Measurements from ENCODE around the gene KIAA1671.

Gene KIAA1671

DNA sequence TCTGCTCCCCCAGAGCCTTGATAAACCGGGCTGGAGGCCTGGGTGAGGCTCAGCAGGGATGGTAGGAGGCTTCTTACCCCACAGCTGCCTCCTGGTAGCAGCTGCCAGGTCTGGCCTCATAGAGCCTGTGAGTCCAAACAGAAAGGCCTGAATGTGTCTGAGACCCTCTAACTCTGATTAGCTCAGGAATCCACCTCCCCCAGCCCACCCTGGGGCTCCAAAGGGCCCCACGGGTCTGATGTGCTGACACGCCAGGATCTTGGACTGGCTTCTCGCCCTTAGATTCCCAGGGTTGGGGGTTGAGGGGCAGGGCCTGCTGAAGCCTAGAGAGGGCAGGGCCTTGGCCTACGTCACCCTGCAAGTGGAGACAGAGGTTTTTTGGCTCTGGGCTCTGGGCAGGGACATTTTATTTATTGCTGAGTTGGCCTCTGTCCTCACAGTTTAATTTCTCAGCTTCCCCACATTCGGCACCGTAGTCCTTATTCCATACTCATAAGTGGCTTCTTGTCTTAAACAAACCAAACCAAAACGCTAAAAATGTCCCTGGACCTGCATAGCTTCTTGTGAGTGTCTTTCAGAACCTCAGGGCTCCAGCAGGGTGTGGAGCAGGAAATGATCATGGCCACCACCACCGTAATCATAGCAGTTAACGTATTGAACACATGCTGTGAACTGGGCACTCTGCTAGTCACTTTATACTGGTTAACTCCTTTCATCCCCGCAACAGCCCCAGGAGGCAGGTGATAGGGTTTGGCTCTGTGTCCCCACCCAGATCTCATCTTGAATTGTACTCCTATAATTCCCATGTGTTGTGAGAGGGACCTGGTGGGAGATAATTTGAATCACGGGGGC, 25.1 kb downstream of the KIAA1671 start:
- ChIA-PET POLR2A (ENCODE audit: low non-redundant PET) (no interaction called here), CTCF (no interaction called here)
- DNase-seq (ENCODE audit: low spot score): no peak
- TF ChIP-seq, protein P1, sequence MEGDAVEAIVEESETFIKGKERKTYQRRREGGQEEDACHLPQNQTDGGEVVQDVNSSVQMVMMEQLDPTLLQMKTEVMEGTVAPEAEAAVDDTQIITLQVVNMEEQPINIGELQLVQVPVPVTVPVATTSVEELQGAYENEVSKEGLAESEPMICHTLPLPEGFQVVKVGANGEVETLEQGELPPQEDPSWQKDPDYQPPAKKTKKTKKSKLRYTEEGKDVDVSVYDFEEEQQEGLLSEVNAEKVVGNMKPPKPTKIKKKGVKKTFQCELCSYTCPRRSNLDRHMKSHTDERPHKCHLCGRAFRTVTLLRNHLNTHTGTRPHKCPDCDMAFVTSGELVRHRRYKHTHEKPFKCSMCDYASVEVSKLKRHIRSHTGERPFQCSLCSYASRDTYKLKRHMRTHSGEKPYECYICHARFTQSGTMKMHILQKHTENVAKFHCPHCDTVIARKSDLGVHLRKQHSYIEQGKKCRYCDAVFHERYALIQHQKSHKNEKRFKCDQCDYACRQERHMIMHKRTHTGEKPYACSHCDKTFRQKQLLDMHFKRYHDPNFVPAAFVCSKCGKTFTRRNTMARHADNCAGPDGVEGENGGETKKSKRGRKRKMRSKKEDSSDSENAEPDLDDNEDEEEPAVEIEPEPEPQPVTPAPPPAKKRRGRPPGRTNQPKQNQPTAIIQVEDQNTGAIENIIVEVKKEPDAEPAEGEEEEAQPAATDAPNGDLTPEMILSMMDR (conservative IDR thresholded peaks at IDR 0.05; ENCODE audit: low read depth): no peak
- H3K27ac ChIP-seq: peak overlapping the region; percentile 99

DNA sequence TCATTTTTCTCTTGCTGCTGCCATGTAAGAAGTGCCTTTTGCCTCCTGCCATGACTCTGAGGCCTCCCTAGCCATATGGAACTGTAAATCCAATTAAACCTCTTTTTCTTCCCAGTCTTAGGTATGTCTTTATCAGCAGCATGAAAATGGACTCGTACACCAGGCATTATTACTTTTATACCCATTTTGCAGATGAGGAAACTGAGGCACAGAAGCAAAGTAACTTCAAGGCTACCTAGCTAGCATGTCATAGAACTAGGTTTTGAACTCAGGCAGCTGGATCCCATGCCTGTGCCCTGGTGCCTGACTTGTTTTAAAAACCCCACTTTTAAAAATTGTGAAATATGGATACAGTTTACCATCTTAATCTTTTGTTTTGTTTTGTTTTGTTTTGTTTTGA, 25.8 kb downstream of the KIAA1671 start:
- TF ChIP-seq, protein P1 (conservative IDR thresholded peaks at IDR 0.05; ENCODE audit: low read depth): no peak
- ChIA-PET CTCF (no interaction called here), POLR2A (ENCODE audit: low non-redundant PET) (interaction anchor here (0.7 kb wide), 1 partner anchor 135 kb away, joined by 4 read pairs; no protein-coding TSS in a partner anchor)
- no peak for DNase-seq (ENCODE audit: low spot score)
- H3K27ac ChIP-seq: peak overlapping the region; percentile 99

DNA sequence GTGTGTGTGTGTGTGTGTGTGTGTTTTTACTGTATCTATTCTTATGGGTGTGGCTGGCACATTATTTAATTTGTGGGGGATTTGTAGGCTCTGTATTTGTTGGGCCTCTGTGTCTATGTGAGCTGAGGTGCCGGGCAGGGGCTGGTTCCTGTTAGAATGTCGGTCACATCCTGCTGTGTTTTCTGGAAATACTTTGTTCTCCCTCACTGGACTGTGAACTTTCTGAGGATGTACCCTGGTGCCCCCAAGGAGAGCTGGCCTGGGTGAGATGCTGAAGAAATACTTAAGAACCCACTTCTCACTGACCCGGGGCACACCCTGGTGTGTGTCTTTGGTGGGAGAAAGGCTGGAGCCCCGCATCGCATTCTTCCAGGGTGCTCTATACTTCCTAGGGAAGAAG, 28.6 kb downstream of the KIAA1671 start:
- TF ChIP-seq, protein P1 (conservative IDR thresholded peaks at IDR 0.05; ENCODE audit: low read depth): no peak
- POLR2A ChIA-PET (ENCODE audit: low non-redundant PET): no interaction called here
- no peak for DNase-seq (ENCODE audit: low spot score)
- peak overlapping the region; percentile 76 for H3K27ac ChIP-seq
- CTCF ChIA-PET: no interaction called here

DNA sequence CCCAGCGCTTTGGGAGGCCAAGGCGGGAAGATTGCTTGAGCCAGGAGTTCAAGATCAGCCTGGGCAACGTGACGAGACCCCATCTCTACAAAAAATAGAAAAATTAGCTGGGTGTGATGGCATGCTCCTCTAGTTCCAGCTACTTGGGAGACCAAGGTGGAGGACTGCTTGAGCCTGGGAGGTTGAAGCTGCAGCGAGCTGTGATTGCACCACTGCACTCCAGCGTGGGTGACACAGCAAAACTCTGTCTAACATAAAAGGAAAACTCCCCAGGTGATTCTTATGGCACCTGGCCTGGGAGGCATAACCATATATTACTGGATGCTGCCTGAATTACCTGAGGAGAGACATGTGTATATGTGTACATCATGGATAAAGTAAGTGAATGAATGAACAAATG, 29.1 kb downstream of the KIAA1671 start:
- CTCF ChIA-PET: no interaction called here
- TF ChIP-seq, protein P1 (conservative IDR thresholded peaks at IDR 0.05; ENCODE audit: low read depth): no peak
- POLR2A ChIA-PET (ENCODE audit: low non-redundant PET): no interaction called here
- DNase-seq (ENCODE audit: low spot score): no peak
- H3K27ac ChIP-seq: peak overlapping the region; percentile 76

DNA sequence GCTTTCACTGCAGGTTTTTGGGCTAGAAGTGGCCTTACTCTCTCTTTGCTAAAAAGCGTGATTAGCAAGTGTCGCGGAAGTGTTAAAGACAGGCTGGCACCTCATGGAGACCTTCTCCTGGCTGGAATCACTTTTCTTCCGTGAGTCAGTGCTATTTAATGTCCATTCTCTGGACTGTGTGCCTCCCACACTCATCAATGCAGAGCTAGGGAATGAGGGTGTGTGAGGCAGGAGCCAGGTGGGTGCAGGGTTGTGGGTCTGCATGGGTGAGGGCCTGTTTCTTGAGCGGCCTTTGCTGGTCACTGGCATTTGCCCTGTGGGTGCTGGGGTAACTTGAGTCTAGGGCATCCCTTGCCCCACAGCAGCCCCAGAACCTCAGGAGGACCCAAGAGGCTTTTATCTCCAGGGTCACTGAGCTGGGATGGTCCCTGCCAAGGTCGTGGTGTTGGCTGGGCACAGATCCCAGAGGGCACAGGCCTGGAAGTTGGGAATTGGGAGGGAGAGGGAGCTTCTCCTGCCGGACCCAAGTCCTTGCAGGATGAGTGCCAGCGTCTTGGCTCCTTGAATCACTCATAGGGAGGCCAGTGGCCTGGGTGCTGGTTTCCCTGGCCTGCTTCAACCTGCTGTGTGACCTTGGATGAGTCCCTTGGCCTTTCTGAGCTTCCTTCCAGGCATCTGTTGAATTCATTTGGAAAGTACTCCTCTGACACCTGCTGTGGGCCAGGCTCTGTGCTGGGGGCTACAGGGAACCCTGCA, 30.0 kb downstream of the KIAA1671 start:
- no peak for DNase-seq (ENCODE audit: low spot score)
- ChIA-PET POLR2A (ENCODE audit: low non-redundant PET) (no interaction called here), CTCF (interaction anchor here (0.7 kb wide), 1 partner anchor 396 kb away, joined by 3 read pairs; no protein-coding TSS in a partner anchor)
- TF ChIP-seq, protein P1 (conservative IDR thresholded peaks at IDR 0.05; ENCODE audit: low read depth): no peak
- peak overlapping the region; percentile 99 for H3K27ac ChIP-seq

DNA sequence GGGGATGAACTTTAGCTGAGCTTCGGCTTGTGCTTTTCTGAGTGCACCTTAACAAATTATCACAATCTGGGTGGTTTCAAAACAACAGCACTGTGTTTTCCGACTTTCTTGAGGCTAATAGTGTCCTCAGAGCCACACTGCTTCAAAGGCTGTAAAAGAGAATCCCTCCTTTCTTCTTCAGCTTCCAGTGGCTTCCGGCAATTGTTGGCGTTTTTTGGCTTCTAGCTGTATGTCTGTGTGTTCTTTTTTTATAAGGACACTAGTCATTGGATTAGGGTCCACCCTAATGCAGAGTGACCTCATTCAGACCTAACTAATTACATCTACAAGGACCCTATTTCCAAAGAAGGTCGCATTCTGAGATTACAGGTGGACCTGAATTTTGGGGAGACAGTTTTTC, 30.6 kb downstream of the KIAA1671 start:
- DNase-seq (ENCODE audit: low spot score): no peak
- ChIA-PET CTCF (interaction anchor here (0.6 to 0.7 kb wide), 2 partner anchors 69 to 396 kb away, joined by 3 read pairs; no protein-coding TSS in a partner anchor), POLR2A (ENCODE audit: low non-redundant PET) (no interaction called here)
- peak overlapping the region; percentile 99 for H3K27ac ChIP-seq
- TF ChIP-seq, protein P1 (conservative IDR thresholded peaks at IDR 0.05; ENCODE audit: low read depth): no peak
